Pancreas (tissue), 10 donors: ENCODE data around the gene SNCG. TPM values are rescaled to one million over a fixed set of nuclear protein-coding genes. Genes with fewer than 3 reads are reported as not detected.
"Not testable (repeated sequence)": the region's sequence is repeated elsewhere in the genome, so short reads cannot be mapped to it uniquely, and the experiment has no call there.

Source experiments
- ATAC-seq, 4 donors: fragments of 200-7000 bp; cut with Tn5 transposase; one replicate each; pipeline versions ENCODE4 v1.8.0 to v1.9.1; 2020; ENCODE audit warnings: mild to moderate bottlenecking in 4 of 4, moderate library complexity in 4 of 4
- DNase-seq, 6 donors: peaks; one replicate each; pipeline ENCODE4 v3.0.0-alpha.2; 2020
- FAIRE-seq: peaks from 2 replicates; lab custom pipeline; 2012; peaks lifted over from hg19 to GRCh38; lab: Jason Lieb, UNC
- H3K27ac ChIP-seq, 4 donors: fragments of 200-600 bp; sonication (generic); 1 replicate in 3 of 4; 2 replicates in 1 of 4; pipeline versions ENCODE4 v1.5.0 to v1.8.0; 2020
- H3K27me3 ChIP-seq, 4 donors: fragments of 200-600 bp; one replicate each; pipeline ENCODE4 v1.8.0; 2021
- H3K36me3 ChIP-seq, 3 donors: fragments of 200-600 bp; sonication (generic) in 1 of 3; one replicate each; pipeline versions ENCODE4 v1.5.0 to v1.8.0; 2020 to 2021
- H3K4me1 ChIP-seq, 3 donors: fragments of 200-600 bp; one replicate each; pipeline ENCODE4 v1.8.0; 2021
- H3K4me3 ChIP-seq, 4 donors: fragments of 200-600 bp; sonication (generic) in 2 of 4; one replicate each; pipeline versions ENCODE4 v1.5.0 to v1.8.0; 2020 to 2021
- H3K9me3 ChIP-seq, 4 donors: fragments of 200-600 bp; one replicate each; pipeline ENCODE4 v1.8.0; 2021
- CTCF ChIP-seq, 4 donors: fragments of 200-600 bp; sonication (generic) in 3 of 4; IDR thresholded peaks; one replicate each; pipeline versions ENCODE4 v1.5.0 to v1.8.0; 2021; ENCODE audit warnings: antibody characterized with exemption in 4 of 4
- WGBS, 2 donors: extraction: QIAGEN DNeasy Blood & Tissue Kit; methylation state at CpG; one replicate each; pipeline ENCODE4 v1.1.7; 2013; 5-methylcytosine and 5-hydroxymethylcytosine counted together
- intact Hi-C, 3 donors: fragments of 100-400 bp; cut with DNase I; formaldehyde crosslinking; loops; one replicate each; pipeline versions ENCODE4 v1.11.1 to v1.14.2; 2022
- polyA plus RNA-seq, 2 donors: library from polyadenylated mRNA; stranded (reverse); fragments of 200-250 nt; gene quantifications; one replicate each; pipeline ENCODE4 v1.2.3, GENCODE V29; 2013
- total RNA-seq, 6 donors: library from RNA; stranded (reverse); fragmentation: NEBNext Ultra II Directional in 4 of 6; extraction: Animal tissue kit (Norgen Biotek cat#: 25700) in 4 of 6; gene quantifications; one replicate each; pipeline versions ENCODE4 v1.2.1 to v1.2.4, GENCODE V29; 2021 to 2023
- donor health status: healthy with polysubstance abuse.
- donor health status: DM: no; HTN: no; CAD: no; lungs with moderate emphysema.
- donor health status: DM: no; HTN: no; CAD: no.
- donor health status: control.
- donor health status: control.
- donor health status: Bipolar disorder and iron deficiency.
- donor health status: DM: yes; HTN: yes; CAD: no.
- donor health status: DM: no; HTN: no; CAD: no.
- donor health status: DM: no; HTN: no; CAD: no.
- donor health status: DM: yes; HTN: yes; CAD: no.

Gene SNCG
- total and polyA plus RNA-seq, 8 donors, result 1.2 to 20.3 (median 2.2) TPM

DNA sequence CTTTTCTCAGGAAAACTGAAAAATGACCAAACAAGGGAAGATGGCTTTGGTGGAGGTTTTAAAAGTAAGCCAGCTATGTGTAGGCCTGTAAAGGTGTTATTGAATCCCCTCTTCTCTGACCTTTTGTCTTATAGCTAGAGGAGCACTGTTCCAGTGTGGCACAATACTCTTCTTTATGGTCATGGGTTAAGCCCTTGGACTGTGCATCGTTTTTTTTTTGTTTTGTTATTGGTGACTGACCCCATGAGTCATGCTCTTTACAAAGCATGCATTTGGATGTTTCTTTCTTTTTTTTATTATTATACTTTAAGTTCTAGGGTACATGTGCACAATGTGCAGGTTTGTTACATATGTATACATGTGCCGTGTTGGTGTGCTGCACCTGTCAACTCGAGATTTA lies 42.1 kb downstream of the SNCG start:
- Histone ChIP-seq H3K9me3 (no peaks in the 10 kb centered on the region), H3K27ac (no peak overlapping the region), H3K27me3 (no peaks in the 10 kb centered on the region), H3K36me3 (no peaks in the 10 kb centered on the region), H3K4me3 (no peak overlapping the region), H3K4me1 (no peaks in the 10 kb centered on the region)
- no peak for DNase-seq
- no peak for FAIRE-seq
- no peak for ATAC-seq
- intact Hi-C loops, result no loop called here
- WGBS, 2 donors, result 53 to 69% methylated on average over 3 of the region's 3 CpGs
- TF ChIP-seq CTCF (IDR thresholded peaks at IDR 0.05), result no peak

- H3K36me3 ChIP-seq, H3K4me3 ChIP-seq, H3K27me3 ChIP-seq, intact Hi-C loops, FAIRE-seq, H3K27ac ChIP-seq, DNase-seq, H3K9me3 ChIP-seq, ATAC-seq, H3K4me1 ChIP-seq: not testable (repeated sequence)
- 16 to 17% methylated on average over 1 of the region's 1 CpG for WGBS, 2 donors
These were observed 48.7 kb downstream of the SNCG start for GRCh38 chr10:87007124-87007523.

DNA sequence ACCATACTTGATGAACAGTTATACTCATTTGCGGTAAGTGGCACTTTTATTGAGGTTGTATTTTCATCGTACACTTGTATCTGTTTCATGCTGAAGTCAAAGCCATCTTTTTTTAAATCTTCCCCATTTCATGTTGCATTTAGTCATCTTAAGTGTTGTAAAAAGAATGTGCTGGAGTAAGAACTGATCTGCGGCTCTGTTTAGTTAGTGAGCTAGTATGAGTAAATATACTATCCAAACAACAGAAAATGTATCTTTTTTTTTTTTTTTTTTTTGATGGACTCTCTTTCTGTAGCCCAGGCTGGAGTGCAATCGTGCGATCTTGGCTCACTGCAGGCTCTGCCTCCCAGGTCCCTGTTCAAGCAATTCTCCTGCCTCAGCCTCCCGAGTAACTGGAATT lies 49.3 kb downstream of the SNCG start:
- H3K4me3 ChIP-seq, FAIRE-seq, intact Hi-C loops: not testable (repeated sequence)

GRCh38 chr10:87008303-87008702 lies 49.9 kb downstream of the SNCG start:
- H3K36me3 ChIP-seq, DNase-seq, H3K9me3 ChIP-seq, H3K4me1 ChIP-seq, H3K4me3 ChIP-seq, H3K27me3 ChIP-seq, intact Hi-C loops, ATAC-seq, FAIRE-seq, H3K27ac ChIP-seq: not testable (repeated sequence)
- WGBS, 2 donors, result 97% methylated on average over 7 of the region's 7 CpGs

More for the DNA sequence above, 49.3 kb downstream of the SNCG start:
- 58 to 70% methylated on average over 6 of the region's 6 CpGs for WGBS, 2 donors
- H3K4me1 ChIP-seq, H3K27me3 ChIP-seq, H3K36me3 ChIP-seq, H3K9me3 ChIP-seq, DNase-seq, ATAC-seq, H3K27ac ChIP-seq: not testable (repeated sequence)

DNA sequence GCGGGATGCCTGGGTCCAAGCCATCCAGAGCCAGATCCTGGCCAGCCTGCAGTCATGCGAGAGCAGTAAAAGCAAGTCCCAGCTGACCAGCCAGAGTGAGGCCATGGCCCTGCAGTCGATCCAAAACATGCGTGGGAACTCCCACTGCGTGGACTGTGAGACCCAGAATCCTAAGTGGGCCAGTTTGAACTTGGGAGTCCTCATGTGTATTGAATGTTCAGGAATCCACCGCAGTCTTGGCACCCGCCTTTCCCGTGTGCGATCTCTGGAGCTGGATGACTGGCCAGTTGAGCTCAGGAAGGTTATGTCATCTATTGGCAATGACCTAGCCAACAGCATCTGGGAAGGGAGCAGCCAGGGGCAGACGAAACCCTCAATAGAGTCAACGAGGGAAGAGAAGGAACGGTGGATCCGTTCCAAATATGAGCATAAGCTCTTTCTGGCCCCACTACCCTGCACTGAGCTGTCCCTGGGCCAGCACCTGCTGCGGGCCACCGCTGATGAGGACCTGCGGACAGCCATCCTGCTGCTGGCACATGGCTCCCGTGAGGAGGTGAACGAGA lies 50.8 kb downstream of the SNCG start:
- ATAC-seq, H3K27ac ChIP-seq, H3K4me1 ChIP-seq, H3K36me3 ChIP-seq, H3K4me3 ChIP-seq, DNase-seq, H3K27me3 ChIP-seq, FAIRE-seq, intact Hi-C loops, H3K9me3 ChIP-seq: not testable (repeated sequence)
- WGBS, 2 donors, result 94 to 97% methylated on average over 13 to 18 of the region's 18 CpGs

Other genes starting within 250 kb of the SNCG start
- 10 to 100 TPM in 5 of 6 donors, 1 to 10 TPM in 1; 9.9 to 22.3 (median 13.5) TPM for gene BMPR1A, start 202.0 kb upstream of the SNCG start, total RNA-seq
- gene BMPR1A, start 202.0 kb upstream of the SNCG start, polyA plus RNA-seq, result 1 to 10 TPM; 3.5 to 6.6 TPM
- 1 to 10 TPM; 3.4 to 7.4 (median 5.1) TPM for gene MMRN2, start 984 bp upstream of the SNCG start, total RNA-seq
- 1 to 10 TPM; 3.2 to 5.2 TPM for gene MMRN2, start 984 bp upstream of the SNCG start, polyA plus RNA-seq
- 10 to 100 TPM in 4 of 6 donors, 1 to 10 TPM in 2; 7.0 to 16.5 (median 10.5) TPM for gene ADIRF, start 9.9 kb downstream of the SNCG start, total RNA-seq
- 100 to 1,000 TPM in 1 of 2 donors, 10 to 100 TPM in 1; 84.9 to 111 TPM for gene ADIRF, start 9.9 kb downstream of the SNCG start, polyA plus RNA-seq
- gene FAM25A, start 61.7 kb downstream of the SNCG start, total RNA-seq, result not detected
- 1 to 10 TPM in 1 of 2 donors, not detected in 1; 1.0 TPM for gene FAM25A, start 61.7 kb downstream of the SNCG start, polyA plus RNA-seq
- gene GLUD1, start 136.2 kb downstream of the SNCG start, total RNA-seq, result 10 to 100 TPM; 32.1 to 62.0 (median 47.9) TPM
- 10 to 100 TPM; 24.1 to 40.7 TPM for gene GLUD1, start 136.2 kb downstream of the SNCG start, polyA plus RNA-seq
- gene SHLD2, start 136.6 kb downstream of the SNCG start, total RNA-seq, result 10 to 100 TPM in 4 of 6 donors, 1 to 10 TPM in 2; 8.0 to 15.7 (median 10.7) TPM
- 10 to 100 TPM in 1 of 2 donors, 1 to 10 TPM in 1; 8.6 to 11.8 TPM for gene SHLD2, start 136.6 kb downstream of the SNCG start, polyA plus RNA-seq